ENCODE measurements around the gene ADGRA1. TPM values are rescaled to one million over a fixed set of nuclear protein-coding genes. Genes with fewer than 3 reads are reported as not detected.

ADGRA1 gene
- total and polyA plus RNA-seq, 2 experiments from 2014 or later = not detected

DNA sequence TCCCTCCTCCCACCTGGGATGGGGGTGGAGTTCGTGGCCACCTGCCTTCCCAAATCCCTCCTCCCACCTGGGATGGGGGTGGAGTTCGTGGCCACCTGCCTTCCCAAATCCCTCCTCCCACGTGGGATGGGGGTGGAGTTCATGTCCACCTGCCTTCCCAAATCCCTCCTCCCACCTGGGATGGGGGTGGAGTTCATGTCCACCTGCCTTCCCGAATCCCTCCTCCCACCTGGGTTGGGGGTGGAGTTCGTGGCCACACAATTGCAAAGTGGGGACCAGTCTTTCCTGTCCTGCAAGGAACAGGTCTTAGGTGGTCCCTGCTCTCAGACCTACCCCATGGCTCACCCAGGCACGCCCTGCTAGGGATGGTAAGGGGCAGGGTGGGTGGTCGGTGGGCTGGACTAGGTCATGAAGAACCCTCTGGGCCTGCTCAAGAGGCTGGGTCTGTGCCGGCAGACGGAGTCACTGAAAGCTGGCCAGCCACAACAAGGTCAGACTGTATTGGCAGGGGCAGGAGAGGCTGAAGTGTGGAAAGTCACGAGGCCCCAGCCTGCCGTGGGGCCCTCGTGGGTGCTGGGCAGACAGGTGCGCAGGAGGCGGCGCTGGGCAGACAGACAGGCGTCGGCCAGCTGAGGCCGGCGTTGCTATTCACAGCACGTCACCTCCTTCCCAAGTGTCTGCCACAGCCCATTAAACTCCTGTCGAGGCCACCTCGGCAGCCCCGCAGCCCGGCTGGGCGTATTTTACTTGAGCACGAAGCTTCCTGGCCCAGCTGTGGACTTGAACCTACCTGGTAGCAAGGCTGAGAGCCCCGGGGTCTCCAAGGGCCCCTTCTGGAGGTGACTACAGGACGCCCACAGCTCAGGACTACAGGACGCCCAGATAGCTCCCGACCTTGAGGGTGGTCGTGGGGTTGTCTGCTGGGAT lies 76.4 kb downstream of the ADGRA1 start:
- H3K4me3 ChIP-seq = no peak overlapping the region
- no peaks in the 10 kb centered on the region for H3K9me2 ChIP-seq (ENCODE audit: insufficient read depth)
- no peak overlapping the region for H2AFZ ChIP-seq
- TF ChIP-seq EZH2phosphoT487 (IDR thresholded peaks at IDR 0.05; ENCODE audit: insufficient read depth, low read depth) = no peak
- TF ChIP-seq EZH2 (IDR thresholded peaks at IDR 0.05; ENCODE audit: insufficient read depth, poor library complexity, severe bottlenecking) = no peak
- no peak overlapping the region for H3K4me2 ChIP-seq (ENCODE audit: unreplicated experiment)
- no peaks in the 10 kb centered on the region for H4K20me1 ChIP-seq (ENCODE audit: insufficient read depth)
- H3K4me1 ChIP-seq (ENCODE audit: insufficient read depth) = no peaks in the 10 kb centered on the region
- H3K27ac ChIP-seq = no peak overlapping the region
- peaks cover 4% of the 10 kb centered on the region; the same call in 1 of the 2 replicates for H3K27me3 ChIP-seq (replicated peaks; ENCODE audit: insufficient read depth)
- H3K36me3 ChIP-seq (ENCODE audit: low read depth) = no peaks in the 10 kb centered on the region
- in situ Hi-C loops (cut with MboI) = no loop called here
- no peaks in the 10 kb centered on the region for H3K9me3 ChIP-seq (ENCODE audit: low read depth)
- 66 to 70% methylated on average over 19 to 30 of the region's 31 CpGs for WGBS, 2 experiments (ENCODE audit: low coverage in 1 of 2, low lambda C conversion rate in 2 of 2, missing lambda C conversion rate in 2 of 2)
- no peak overlapping the region for H3K9ac ChIP-seq
- no peaks in the 10 kb centered on the region for H3K79me2 ChIP-seq (ENCODE audit: insufficient read depth)
- DNase-seq = no peak
- no peaks in the 10 kb centered on the region for H3F3A ChIP-seq (ENCODE audit: insufficient read depth)

DNA sequence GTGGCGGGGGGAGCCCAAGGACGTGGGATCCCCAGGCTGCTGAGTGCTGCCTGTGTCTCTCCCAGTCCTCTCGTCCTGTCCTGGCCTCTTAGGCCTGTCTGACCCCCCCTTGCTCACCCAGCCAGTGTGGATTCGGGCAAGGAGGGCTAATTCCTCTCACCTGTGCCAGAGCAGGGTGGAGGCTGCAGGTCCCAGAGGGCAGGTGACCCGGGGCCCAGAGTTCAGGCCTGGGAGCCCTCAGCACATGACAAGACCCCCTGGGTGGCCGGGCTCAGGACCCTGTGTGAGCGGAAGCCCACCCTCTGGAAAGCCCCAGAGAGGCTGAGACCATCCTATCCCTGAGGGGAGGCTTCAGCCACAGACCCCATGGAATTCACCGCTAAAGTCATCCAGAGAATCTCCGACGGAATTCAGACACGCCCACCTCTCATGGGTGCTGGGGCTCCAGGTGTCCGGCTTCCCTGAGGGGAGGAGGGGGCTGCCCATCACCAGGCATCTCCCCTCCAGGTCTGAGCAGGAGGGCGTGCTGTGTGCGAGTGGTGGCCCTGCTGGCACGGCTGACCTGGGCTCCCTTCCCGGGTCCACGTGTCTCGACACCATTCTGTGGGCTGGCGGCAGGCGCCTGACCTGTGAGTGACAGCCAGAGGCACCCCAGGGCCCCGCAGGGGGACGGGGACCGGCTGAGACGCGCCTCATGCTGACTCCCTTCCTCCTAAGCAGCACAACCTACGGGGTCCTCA lies 77.3 kb downstream of the ADGRA1 start:
- in situ Hi-C loops (cut with MboI) = no loop called here
- Histone ChIP-seq H3K27ac (no peak overlapping the region), H3K9me3 (ENCODE audit: low read depth) (no peaks in the 10 kb centered on the region), H2AFZ (no peak overlapping the region), H3K27me3 (replicated peaks; ENCODE audit: insufficient read depth) (peaks cover 4% of the 10 kb centered on the region; the same call in 1 of the 2 replicates), H3K9me2 (ENCODE audit: insufficient read depth) (no peaks in the 10 kb centered on the region), H4K20me1 (ENCODE audit: insufficient read depth) (no peaks in the 10 kb centered on the region), H3K4me1 (ENCODE audit: insufficient read depth) (no peaks in the 10 kb centered on the region), H3F3A (ENCODE audit: insufficient read depth) (no peaks in the 10 kb centered on the region), H3K4me3 (no peak overlapping the region), H3K9ac (no peak overlapping the region), H3K79me2 (ENCODE audit: insufficient read depth) (no peaks in the 10 kb centered on the region), H3K36me3 (ENCODE audit: low read depth) (no peaks in the 10 kb centered on the region), H3K4me2 (ENCODE audit: unreplicated experiment) (no peak overlapping the region)
- DNase-seq = no peak
- WGBS, 2 experiments (ENCODE audit: low coverage in 1 of 2, low lambda C conversion rate in 2 of 2, missing lambda C conversion rate in 2 of 2) = 64 to 67% methylated on average over 19 to 22 of the region's 26 CpGs
- TF ChIP-seq EZH2phosphoT487 (IDR thresholded peaks at IDR 0.05; ENCODE audit: insufficient read depth, low read depth) (no peak), EZH2 (IDR thresholded peaks at IDR 0.05; ENCODE audit: insufficient read depth, poor library complexity, severe bottlenecking) (no peak)

DNA sequence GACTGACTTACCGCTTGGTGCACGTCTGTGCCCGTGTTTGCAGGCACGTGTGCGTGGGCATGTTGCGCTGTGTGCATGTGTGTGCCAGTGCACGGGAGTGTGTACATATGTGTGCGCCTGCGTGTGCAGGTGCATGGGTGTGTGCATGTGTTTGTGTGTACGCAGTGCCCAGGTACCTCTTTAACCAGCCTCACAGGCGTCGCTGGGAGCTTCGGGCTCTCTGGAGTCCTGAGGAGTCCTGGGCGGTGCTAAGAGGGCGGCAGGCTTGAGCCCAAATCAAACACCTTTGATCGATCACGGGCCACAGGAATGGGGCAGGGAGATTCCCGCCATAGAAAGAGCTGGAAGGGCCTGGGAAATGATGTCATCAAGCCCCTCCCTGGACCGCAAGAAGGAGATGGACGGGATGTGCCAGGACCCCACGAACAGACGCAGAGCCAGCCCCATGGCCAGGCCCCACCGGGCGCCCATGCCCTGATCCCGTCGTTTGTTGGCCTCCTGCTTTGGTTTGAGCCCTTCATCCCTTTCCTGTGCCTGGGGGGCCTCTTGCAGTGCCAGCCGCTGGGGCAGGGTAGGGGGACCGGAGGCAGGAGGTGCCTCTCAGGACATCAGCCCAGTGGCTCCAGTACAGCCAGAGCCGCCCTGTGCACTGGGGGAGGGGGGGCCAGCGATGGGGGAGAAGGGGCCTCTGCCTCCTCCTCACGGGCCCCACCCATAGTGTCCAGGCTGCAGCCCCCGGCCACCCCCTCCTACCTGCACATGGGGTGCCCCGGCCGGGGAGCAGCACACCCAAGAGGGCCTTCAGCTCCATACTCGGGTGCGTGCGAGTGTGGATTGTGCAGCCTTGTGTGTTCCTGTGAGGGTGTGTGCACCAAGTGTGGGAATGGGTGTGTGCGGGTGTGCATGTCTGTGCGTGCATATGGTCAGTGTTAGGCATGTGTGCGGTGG lies 78.1 kb downstream of the ADGRA1 start:
- Histone ChIP-seq H3K36me3 (ENCODE audit: low read depth) (no peaks in the 10 kb centered on the region), H3K4me1 (ENCODE audit: insufficient read depth) (no peaks in the 10 kb centered on the region), H3K27me3 (replicated peaks; ENCODE audit: insufficient read depth) (peaks cover 3% of the 10 kb centered on the region; the same call in 1 of the 2 replicates), H3F3A (ENCODE audit: insufficient read depth) (no peaks in the 10 kb centered on the region), H3K9me2 (ENCODE audit: insufficient read depth) (no peaks in the 10 kb centered on the region), H2AFZ (no peak overlapping the region), H3K79me2 (ENCODE audit: insufficient read depth) (no peaks in the 10 kb centered on the region), H3K4me3 (no peak overlapping the region), H4K20me1 (ENCODE audit: insufficient read depth) (no peaks in the 10 kb centered on the region), H3K9me3 (ENCODE audit: low read depth) (no peaks in the 10 kb centered on the region), H3K4me2 (ENCODE audit: unreplicated experiment) (no peak overlapping the region), H3K27ac (no peak overlapping the region), H3K9ac (no peak overlapping the region)
- no peak for TF ChIP-seq EZH2phosphoT487 (IDR thresholded peaks at IDR 0.05; ENCODE audit: insufficient read depth, low read depth)
- TF ChIP-seq EZH2 (IDR thresholded peaks at IDR 0.05; ENCODE audit: insufficient read depth, poor library complexity, severe bottlenecking) = no peak
- no peak for DNase-seq
- in situ Hi-C loops (cut with MboI) = no loop called here
- WGBS, 2 experiments (ENCODE audit: low coverage in 1 of 2, low lambda C conversion rate in 2 of 2, missing lambda C conversion rate in 2 of 2) = 82 to 83% methylated on average over 35 to 40 of the region's 40 CpGs

- Histone ChIP-seq H3K9me2 (ENCODE audit: insufficient read depth) (no peaks in the 10 kb centered on the region), H3K36me3 (ENCODE audit: low read depth) (no peaks in the 10 kb centered on the region), H2AFZ (no peak overlapping the region), H3K79me2 (ENCODE audit: insufficient read depth) (no peaks in the 10 kb centered on the region), H3K4me2 (ENCODE audit: unreplicated experiment) (no peak overlapping the region), H3K9ac (no peak overlapping the region), H3K4me1 (ENCODE audit: insufficient read depth) (no peaks in the 10 kb centered on the region), H4K20me1 (ENCODE audit: insufficient read depth) (no peaks in the 10 kb centered on the region), H3K9me3 (ENCODE audit: low read depth) (no peaks in the 10 kb centered on the region), H3F3A (ENCODE audit: insufficient read depth) (no peaks in the 10 kb centered on the region), H3K27me3 (replicated peaks; ENCODE audit: insufficient read depth) (no peaks in the 10 kb centered on the region; the same call in 1 of the 2 replicates), H3K27ac (no peak overlapping the region), H3K4me3 (no peak overlapping the region)
- no peak for DNase-seq
- 79 to 83% methylated on average over 11 of the region's 11 CpGs for WGBS, 2 experiments (ENCODE audit: low coverage in 1 of 2, low lambda C conversion rate in 2 of 2, missing lambda C conversion rate in 2 of 2)
- TF ChIP-seq EZH2 (IDR thresholded peaks at IDR 0.05; ENCODE audit: insufficient read depth, poor library complexity, severe bottlenecking) (no peak), EZH2phosphoT487 (IDR thresholded peaks at IDR 0.05; ENCODE audit: insufficient read depth, low read depth) (no peak)
- in situ Hi-C loops (cut with MboI) = no loop called here
Observed at GRCh38 chr10:133166504-133166827, 78.7 kb downstream of the ADGRA1 start.
